Muscle layer of colon (tissue), 2 donors: Measurements from ENCODE around the gene IRF3.

ENCODE experiments used
- H3K27ac ChIP-seq: one replicate; pipeline ENCODE4 v1.7.0; 2013; ENCODE audit warnings: low read depth, mild to moderate bottlenecking, low read length, moderate library complexity
- H3K27me3 ChIP-seq, 2 donors: one replicate each; pipeline ENCODE4 v1.7.0; 2013; ENCODE audit warnings: low read length in 2 of 2, mild to moderate bottlenecking in 2 of 2; ENCODE audit not compliant: insufficient read depth in 2 of 2, control insufficient read depth in 1 of 2
- H3K36me3 ChIP-seq: one replicate; pipeline ENCODE4 v1.7.0; 2013; ENCODE audit warnings: mild to moderate bottlenecking, low read length; ENCODE audit not compliant: insufficient read depth
- H3K4me1 ChIP-seq: one replicate; pipeline ENCODE4 v1.7.0; 2013; ENCODE audit warnings: mild to moderate bottlenecking, low read length; ENCODE audit not compliant: insufficient read depth
- H3K4me3 ChIP-seq, 2 donors: one replicate each; pipeline ENCODE4 v1.7.0; 2013; ENCODE audit warnings: low read length in 2 of 2, low read depth in 1 of 2, mild to moderate bottlenecking in 1 of 2, moderate library complexity in 1 of 2
- H3K9ac ChIP-seq: one replicate; pipeline ENCODE4 v1.7.0; 2013; ENCODE audit warnings: low read length
- H3K9me3 ChIP-seq: one replicate; pipeline ENCODE4 v1.7.0; 2013; ENCODE audit warnings: mild to moderate bottlenecking, low read length
- donor health status: abdominal sarcoma.
- donor health status: Adenocarcinoma of cecum.

Gene IRF3

DNA sequence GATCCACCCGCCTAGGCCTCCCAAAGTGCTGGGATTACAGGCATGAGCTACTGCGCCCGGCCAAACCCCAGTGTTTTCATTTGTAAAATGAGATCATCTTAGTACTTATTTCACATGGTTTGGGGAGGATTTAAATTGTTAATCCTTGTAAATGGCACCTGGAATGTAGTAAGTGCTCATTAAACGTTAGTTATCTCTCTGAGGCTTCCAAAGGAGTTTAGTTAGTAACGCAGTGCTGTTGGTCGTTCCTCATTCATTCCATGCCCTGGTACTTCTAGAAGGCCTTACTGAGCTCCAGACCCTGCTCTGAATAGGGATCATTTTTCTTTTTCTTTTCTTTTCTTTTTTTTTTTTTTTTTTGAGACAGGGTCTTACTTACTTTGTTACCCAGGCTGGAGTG lies 30.5 kb upstream of the IRF3 start:
- H3K27ac ChIP-seq, result no peak overlapping the region
- H3K27me3 ChIP-seq, result peaks cover 12 to 16% of the 10 kb centered on the region in 2 donors
- H3K4me3 ChIP-seq, result no peak overlapping the region
- no peaks in the 10 kb centered on the region for H3K36me3 ChIP-seq
- H3K4me1 ChIP-seq, result peaks cover 6% of the 10 kb centered on the region
- no peak overlapping the region for H3K9ac ChIP-seq
- H3K9me3 ChIP-seq, result no peaks in the 10 kb centered on the region

DNA sequence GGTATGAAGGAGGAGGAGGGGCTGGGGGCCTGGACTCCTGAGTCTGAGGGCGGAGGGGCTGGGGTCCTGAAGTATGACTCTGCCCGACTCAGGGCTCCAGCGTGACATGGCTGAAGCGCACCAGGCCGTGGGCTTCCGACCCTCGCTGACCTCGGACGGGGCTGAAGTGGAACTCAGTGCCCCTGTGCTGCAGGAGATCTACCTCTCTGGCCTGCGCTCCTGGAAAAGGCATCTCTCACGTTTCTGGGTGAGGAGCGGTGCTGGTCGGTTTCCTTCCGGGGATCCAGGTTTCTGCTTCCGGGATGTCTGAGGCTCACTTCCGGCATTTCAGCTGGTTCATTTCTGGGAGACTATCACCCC lies 26.5 kb upstream of the IRF3 start:
- Histone ChIP-seq H3K9me3 (no peaks in the 10 kb centered on the region), H3K27me3 (peaks cover 24 to 39% of the 10 kb centered on the region in 2 donors), H3K4me1 (peaks cover 20% of the 10 kb centered on the region), H3K4me3 (no peak overlapping the region), H3K9ac (no peak overlapping the region), H3K27ac (no peak overlapping the region), H3K36me3 (peaks cover 6% of the 10 kb centered on the region)

DNA sequence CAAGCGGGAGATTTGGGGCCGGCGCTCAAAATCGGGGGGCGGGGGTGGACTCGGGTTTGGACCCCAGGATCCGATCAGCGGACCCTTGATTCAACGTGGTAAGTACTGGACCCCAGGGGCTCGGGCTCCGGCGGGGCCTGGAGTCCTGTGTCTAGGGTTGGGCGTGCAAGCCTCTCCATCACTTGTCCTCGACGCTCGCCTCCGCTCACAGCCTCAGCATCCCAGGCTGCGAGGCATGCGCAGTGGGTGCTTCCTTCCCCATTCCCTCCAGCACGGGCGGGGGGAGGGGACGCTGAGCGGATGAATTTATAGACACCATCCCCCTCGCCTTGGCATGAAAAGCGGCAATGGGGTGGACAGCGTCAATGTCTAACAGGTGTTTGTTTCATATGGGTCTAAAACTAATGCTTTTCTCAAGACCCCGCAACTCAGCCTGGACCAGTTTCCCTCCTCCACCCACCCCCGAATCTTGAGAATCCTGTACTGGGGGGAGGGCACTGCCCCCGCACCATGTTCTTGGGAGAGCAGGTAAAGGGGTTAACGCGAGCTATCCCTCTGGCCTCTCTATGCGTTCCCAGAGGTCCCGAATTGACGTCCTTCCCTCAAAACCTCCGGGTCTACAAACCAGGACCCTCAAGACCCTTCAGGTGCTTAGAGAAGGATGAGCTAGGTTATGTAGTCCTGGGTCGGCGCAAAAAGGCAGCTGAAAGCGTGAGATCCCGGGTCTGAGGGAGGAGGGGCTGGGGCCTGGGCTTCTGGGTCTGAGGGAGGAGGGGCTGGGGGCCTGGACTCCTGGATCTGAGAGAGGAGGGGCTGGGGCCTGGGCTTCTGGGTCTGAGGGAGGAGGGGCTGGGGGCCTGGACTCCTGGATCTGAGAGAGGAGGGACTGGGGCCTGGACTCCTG lies 25.8 kb upstream of the IRF3 start:
- Histone ChIP-seq H3K9me3 (no peaks in the 10 kb centered on the region), H3K36me3 (peaks cover 6% of the 10 kb centered on the region), H3K27ac (no peak overlapping the region), H3K27me3 (peaks cover 24 to 39% of the 10 kb centered on the region in 2 donors), H3K9ac (no peak overlapping the region), H3K4me3 (peak overlapping the region in 1 of 2 donors; percentile 68), H3K4me1 (peaks cover 20% of the 10 kb centered on the region)

DNA sequence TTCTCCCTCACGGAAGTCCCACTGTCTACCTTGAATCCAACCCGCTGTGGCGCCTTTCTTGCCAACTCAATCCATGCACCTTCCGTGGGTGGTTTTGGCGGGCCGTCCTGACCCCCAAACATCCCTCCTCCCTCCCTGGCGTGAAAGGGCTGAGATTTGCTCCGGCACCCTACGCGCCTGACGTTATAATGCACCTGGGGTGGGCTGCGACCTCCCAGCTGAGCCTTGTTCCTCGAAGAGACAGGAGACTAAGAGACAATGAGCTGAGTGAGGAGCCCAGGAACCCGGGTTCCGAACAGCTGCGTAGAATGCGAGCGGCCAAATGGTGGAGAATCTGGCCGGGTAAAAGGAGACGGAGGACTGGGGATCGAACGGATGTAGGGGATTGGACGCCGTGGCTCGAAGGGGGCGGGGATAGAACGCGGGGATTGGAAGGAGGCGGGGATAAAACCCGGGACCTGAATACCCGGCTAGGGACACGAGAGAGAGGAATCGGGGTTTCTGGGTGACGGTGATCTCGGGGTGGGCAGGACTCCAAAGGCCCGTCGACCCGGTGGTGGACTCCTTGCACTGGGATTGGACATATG lies 25.1 kb upstream of the IRF3 start, which contains the start of gene CPT1C:
Gene CPT1C (plus strand): TSS at position 461 of the 587 bp plus-strand sequence. CDS start 1,137 bp downstream, outside the sequence.
- Histone ChIP-seq H3K9ac (no peak within 1 kb of the TSS), H3K36me3 (peaks cover 12% of the 10 kb centered on the region), H3K27me3 (peaks cover 24 to 39% of the 10 kb centered on the region in 2 donors), H3K27ac (no peak within 1 kb of the TSS), H3K4me3 (peak within 1 kb of the TSS; percentile 27 to 68), H3K4me1 (peaks cover 20% of the 10 kb centered on the region), H3K9me3 (no peaks in the 10 kb centered on the region)

DNA sequence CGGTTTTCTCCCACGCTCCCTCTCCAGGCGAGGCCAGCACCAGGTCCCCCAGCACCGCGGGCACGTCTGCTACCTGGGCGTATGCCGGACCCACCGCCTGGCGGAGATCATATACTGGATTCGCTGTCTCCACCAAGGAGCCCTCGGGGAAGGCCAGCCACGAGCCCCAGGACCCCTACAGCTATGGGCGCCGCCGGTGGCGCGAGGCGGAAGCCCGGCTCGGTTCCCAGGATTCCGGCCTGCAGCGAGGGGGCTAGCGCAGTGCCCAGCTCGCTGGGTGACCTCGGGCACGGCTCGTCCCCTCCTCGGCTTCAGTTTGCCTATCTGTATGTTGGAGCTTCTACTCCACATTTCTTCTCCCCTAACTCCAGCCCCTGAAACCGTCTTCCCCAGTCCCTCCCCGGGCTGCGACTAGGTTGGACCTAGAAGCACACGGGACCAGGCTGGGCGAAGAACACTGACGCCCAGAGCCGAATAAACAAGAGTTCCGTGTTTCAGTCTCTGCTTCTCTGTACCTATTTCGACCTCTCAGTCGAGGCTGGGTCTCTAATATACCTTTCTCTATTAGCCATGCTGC lies 24.5 kb upstream of the IRF3 start:
- peaks cover 20% of the 10 kb centered on the region for H3K4me1 ChIP-seq

DNA sequence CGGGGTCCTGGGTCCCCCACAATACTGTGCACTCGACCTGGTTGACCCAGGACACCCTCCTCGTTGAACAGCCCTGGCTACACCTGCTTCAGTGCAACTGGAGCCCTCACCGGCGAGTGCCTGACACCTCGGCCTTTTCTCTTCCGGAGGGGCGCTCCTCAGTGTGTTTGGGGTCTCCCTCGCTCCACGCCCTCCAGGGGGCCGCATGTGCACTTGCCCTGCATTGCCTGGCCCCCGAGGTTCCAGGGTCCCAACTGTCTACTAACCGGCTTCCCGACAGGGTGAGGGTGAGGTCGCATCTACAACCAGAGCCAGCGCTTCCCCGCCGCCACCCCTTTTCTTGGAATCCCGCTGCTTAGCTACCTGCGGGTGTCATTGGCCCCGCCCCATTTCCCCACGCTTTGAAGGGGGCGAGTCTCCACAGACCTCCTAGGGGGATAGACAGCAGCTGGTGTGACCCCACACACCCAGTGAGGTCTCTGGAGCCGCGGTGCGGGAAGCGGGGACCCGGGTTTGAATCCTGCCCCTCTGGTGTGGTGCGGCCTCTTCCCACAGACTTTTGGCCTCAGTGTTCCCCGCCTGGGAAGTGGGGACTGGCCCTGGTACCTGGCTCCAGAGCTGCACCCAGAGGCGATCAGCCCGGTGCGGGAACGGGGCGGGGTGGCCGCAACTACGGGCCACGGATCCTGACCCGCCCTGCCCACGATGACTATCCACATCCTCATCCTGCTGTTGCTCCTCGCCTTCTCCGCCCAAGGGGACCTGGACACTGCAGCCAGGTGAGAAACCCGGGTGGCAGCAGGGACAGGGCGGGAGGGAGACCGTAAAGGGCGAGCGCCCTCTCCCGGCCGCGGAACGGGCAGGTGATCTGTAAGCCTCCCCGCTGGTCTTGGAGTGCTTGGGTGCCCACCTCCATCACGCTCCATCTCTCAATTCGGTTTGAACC lies 23.7 kb upstream of the IRF3 start, which contains the start of gene ADM5:
Gene ADM5 (plus strand): TSS at position 462 of the 946 bp plus-strand sequence. CDS start 244 bp downstream, at position 706.
- Histone ChIP-seq H3K27ac (no peak within 1 kb of the TSS), H3K9me3 (no peaks in the 10 kb centered on the region), H3K4me1 (peaks cover 20% of the 10 kb centered on the region), H3K4me3 (peak within 1 kb of the TSS; percentile 27 to 68), H3K9ac (no peak within 1 kb of the TSS), H3K27me3 (peaks cover 24 to 42% of the 10 kb centered on the region in 2 donors), H3K36me3 (peaks cover 26% of the 10 kb centered on the region)

More for the DNA sequence above, 24.5 kb upstream of the IRF3 start:
- H3K36me3 ChIP-seq, result peaks cover 18% of the 10 kb centered on the region
- H3K27ac ChIP-seq, result no peak overlapping the region
- peaks cover 24 to 42% of the 10 kb centered on the region in 2 donors for H3K27me3 ChIP-seq
- no peak overlapping the region for H3K9ac ChIP-seq
- H3K9me3 ChIP-seq, result no peaks in the 10 kb centered on the region
- H3K4me3 ChIP-seq, result peak overlapping the region; percentile 27 to 68

DNA sequence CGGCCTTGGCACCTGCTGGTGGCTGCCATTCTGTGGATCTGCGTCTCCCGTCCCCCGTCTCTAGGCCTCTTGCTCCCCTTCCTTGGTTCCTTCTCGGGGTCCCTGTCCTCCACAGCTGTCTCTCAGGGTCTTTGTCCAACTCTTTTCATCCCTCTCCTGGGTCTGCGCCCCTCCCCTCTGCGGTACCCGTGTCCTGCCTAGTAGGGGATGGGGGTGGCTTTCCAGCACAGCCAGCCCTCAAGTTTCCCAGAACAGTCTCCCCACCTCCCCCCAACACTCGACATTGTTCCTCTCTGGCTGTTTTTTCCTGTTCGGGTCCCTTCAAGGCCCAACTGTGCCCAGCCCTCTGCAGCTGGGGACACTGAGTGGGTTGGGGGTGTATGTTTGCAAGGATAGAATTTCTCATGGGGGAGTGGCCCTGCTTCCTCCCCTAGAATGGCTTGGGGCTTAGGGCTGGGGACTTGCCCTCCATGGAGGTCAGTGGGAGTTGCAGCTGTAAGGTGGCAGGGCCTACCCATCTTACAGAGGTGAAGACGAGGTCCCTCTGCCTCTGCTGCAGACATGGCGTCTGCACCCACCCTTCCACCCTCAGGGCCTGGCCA lies 23.0 kb upstream of the IRF3 start:
- no peaks in the 10 kb centered on the region for H3K9me3 ChIP-seq
- H3K27me3 ChIP-seq, result peaks cover 24 to 42% of the 10 kb centered on the region in 2 donors
- H3K27ac ChIP-seq, result no peak overlapping the region
- no peak overlapping the region for H3K9ac ChIP-seq
- no peak overlapping the region for H3K4me3 ChIP-seq
- H3K36me3 ChIP-seq, result peaks cover 34% of the 10 kb centered on the region
- H3K4me1 ChIP-seq, result peaks cover 20% of the 10 kb centered on the region

DNA sequence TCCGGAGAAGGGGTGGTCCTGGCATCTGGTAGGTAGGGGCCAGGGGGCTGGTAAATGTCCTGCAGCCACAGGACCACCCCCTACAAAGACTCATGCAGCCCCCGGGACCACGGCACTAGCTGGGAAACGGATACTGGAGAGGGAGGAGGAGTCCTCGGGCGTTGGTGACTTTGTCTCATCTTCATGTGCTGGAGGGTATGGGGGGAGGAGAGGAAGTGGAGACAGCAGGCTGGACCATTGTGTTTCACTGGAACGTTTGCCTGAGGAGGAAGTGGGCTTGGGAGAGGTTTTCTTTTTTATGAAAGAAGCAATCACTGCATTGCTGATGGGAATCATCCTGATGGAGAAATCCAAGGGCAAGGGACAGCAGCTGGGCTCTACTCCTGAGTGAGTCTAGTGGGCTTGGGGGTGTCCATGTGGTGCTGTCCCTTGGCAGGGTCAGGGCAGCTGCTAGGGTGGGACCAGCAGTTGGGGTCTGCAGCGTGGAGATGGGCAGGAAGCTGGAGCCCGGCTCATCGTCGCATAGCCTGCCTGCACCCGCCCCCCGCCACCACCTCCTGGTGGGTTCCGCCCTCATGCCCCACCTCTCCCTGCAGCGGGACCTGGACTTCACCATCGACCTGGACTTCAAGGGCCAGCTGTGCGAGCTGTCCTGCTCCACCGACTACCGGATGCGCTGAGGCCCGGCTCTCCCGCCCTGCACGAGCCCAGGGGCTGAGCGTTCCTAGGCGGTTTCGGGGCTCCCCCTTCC lies 22.1 kb upstream of the IRF3 start:
- Histone ChIP-seq H3K36me3 (peaks cover 40% of the 10 kb centered on the region), H3K9me3 (no peaks in the 10 kb centered on the region), H3K9ac (no peak overlapping the region), H3K4me1 (peaks cover 20% of the 10 kb centered on the region), H3K4me3 (no peak overlapping the region), H3K27ac (no peak overlapping the region), H3K27me3 (peaks cover 24 to 42% of the 10 kb centered on the region in 2 donors)

DNA sequence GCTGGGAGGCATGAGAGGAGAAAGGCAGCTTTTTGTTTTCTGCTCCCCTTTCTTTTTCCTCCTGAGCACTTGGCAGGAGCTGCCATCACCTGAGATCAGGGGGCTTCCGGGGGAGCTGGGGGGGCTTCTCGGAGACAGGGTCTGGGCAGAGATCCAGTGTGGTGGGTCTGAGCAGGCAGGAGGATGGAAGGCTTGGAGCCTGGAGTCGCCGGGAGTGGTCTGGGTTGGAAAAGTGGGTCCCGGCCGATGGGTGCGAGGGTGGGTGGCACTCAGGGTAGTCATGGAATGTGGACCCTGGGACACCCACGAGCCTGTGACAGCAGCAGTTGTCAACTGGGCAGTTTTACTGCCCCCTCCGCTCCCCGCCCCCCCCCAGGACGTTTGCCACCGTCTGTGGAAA lies 21.5 kb upstream of the IRF3 start:
- no peak overlapping the region for H3K27ac ChIP-seq
- no peaks in the 10 kb centered on the region for H3K9me3 ChIP-seq
- no peak overlapping the region for H3K4me3 ChIP-seq
- H3K9ac ChIP-seq, result no peak overlapping the region
- peaks cover 46% of the 10 kb centered on the region for H3K36me3 ChIP-seq
- peaks cover 22 to 40% of the 10 kb centered on the region in 2 donors for H3K27me3 ChIP-seq
- peaks cover 20% of the 10 kb centered on the region for H3K4me1 ChIP-seq

DNA sequence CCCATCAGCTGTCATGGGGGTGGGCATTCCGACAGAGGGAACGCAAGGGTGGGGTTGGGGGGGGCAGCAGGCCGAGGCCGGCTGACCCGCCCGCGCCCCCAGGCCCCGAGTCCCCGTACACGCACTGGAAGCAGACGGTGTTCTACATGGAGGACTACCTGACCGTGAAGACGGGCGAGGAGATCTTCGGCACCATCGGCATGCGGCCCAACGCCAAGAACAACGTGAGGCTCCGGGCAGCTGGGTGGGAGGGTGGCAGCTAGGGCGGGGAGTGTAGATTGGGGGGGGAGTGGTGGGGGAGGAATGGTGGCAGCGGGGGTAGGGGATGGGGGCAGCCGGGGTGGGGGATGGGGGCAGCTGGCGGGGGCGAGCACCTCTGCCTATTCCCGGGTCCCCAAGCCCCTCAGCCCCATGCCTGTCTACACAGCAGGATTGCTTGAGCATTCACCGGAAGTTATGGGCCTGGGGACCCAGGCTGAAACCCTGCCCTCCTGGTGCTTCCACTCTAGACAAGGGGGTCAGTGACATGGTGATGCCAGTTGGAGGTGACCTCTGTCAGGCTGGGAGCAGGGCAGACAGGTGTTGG lies 20.9 kb upstream of the IRF3 start:
- H3K4me1 ChIP-seq, result peaks cover 18% of the 10 kb centered on the region
- no peak overlapping the region for H3K4me3 ChIP-seq
- H3K27me3 ChIP-seq, result peaks cover 17 to 35% of the 10 kb centered on the region in 2 donors
- no peak overlapping the region for H3K27ac ChIP-seq
- H3K9me3 ChIP-seq, result no peaks in the 10 kb centered on the region
- no peak overlapping the region for H3K9ac ChIP-seq
- H3K36me3 ChIP-seq, result peaks cover 49% of the 10 kb centered on the region
